NB4 (cell line): ENCODE measurements around the gene BOD1.

Experiments
- MAX ChIP-seq: IDR thresholded peaks from 2 replicates; pipeline ENCODE4 v1.6.1; 2011; ENCODE audit warnings: low read depth, low read length
- POLR2A ChIP-seq: IDR thresholded peaks from 2 replicates; pipeline ENCODE4 v1.6.1; 2011; ENCODE audit warnings: mild to moderate bottlenecking; ENCODE audit not compliant: insufficient read length; ENCODE audit errors: extremely low read depth
- TF ChIP-seq, protein P1 (sequence below): IDR thresholded peaks from one replicate; pipeline ENCODE4 v1.5.1; 2012; ENCODE audit warnings: low read depth, low read length

- TF ChIP-seq, protein P1, sequence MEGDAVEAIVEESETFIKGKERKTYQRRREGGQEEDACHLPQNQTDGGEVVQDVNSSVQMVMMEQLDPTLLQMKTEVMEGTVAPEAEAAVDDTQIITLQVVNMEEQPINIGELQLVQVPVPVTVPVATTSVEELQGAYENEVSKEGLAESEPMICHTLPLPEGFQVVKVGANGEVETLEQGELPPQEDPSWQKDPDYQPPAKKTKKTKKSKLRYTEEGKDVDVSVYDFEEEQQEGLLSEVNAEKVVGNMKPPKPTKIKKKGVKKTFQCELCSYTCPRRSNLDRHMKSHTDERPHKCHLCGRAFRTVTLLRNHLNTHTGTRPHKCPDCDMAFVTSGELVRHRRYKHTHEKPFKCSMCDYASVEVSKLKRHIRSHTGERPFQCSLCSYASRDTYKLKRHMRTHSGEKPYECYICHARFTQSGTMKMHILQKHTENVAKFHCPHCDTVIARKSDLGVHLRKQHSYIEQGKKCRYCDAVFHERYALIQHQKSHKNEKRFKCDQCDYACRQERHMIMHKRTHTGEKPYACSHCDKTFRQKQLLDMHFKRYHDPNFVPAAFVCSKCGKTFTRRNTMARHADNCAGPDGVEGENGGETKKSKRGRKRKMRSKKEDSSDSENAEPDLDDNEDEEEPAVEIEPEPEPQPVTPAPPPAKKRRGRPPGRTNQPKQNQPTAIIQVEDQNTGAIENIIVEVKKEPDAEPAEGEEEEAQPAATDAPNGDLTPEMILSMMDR: no peak
- TF ChIP-seq MAX: no peak
- TF ChIP-seq POLR2A: no peak
Measured at GRCh38 chr5:173642895-173643481, 26.5 kb upstream of the BOD1 start.
